CD4-positive, alpha-beta memory T cell (primary cell): ENCODE data around the gene KIF4A. TPM values are rescaled to one million over a fixed set of nuclear protein-coding genes. Genes with fewer than 3 reads are reported as not detected.
"Not testable (repeated sequence)": the region's sequence is repeated elsewhere in the genome, so short reads cannot be mapped to it uniquely, and the experiment has no call there.

Experiments
- CTCF ChIA-PET: fragments of 350-600 bp; sonication (Branson Sonifier 250); formaldehyde crosslinking; loops from one replicate; lab custom pipeline; 2021; ENCODE audit warnings: inconsistent platforms; ENCODE audit not compliant: partially characterized antibody; lab: Charles Lee
- POLR2A ChIA-PET: fragments of 350-600 bp; sonication (Branson Sonifier 250); formaldehyde crosslinking; loops from one replicate; lab custom pipeline; 2021; ENCODE audit not compliant: partially characterized antibody; lab: Charles Lee
- DNase-seq, 5 donors: peaks; one replicate each; pipeline versions ENCODE4 v3.0.0 to v3.0.0-alpha.2; 2020 to 2022; ENCODE audit warnings: mixed read lengths in 1 of 5
- H3K27ac ChIP-seq: one replicate; pipeline ENCODE4 v1.7.0; 2013; ENCODE audit warnings: low read depth, low read length
- H3K27me3 ChIP-seq: 2 replicates; pipeline ENCODE4 v1.7.0; 2013; ENCODE audit warnings: mild to moderate bottlenecking, low read length, moderate library complexity; ENCODE audit not compliant: insufficient read depth
- H3K36me3 ChIP-seq: 2 replicates; pipeline ENCODE4 v1.7.0; 2013; ENCODE audit warnings: mild to moderate bottlenecking, low read length, moderate library complexity; ENCODE audit not compliant: insufficient read depth
- H3K4me1 ChIP-seq: 2 replicates; pipeline ENCODE4 v1.7.0; 2013; ENCODE audit warnings: mild to moderate bottlenecking, low read length, moderate library complexity; ENCODE audit not compliant: insufficient read depth
- H3K4me3 ChIP-seq, 2 donors: one replicate each; pipeline ENCODE4 v1.7.0; 2013; ENCODE audit warnings: low read length in 2 of 2, mild to moderate bottlenecking in 1 of 2
- H3K9me3 ChIP-seq, 2 donors: one replicate each; pipeline ENCODE4 v1.7.0; 2013; ENCODE audit warnings: low read length in 2 of 2, control low read depth in 1 of 2; ENCODE audit not compliant: control insufficient read depth in 1 of 2
- H3K27ac Mint-ChIP-seq, 7 donors: one replicate each; pipeline ENCODE4 v1.8.0; 2020 to 2021; ENCODE audit warnings: mixed read lengths in 7 of 7, mild to moderate bottlenecking in 6 of 7, inconsistent platforms in 3 of 7, moderate library complexity in 3 of 7
- H3K27me3 Mint-ChIP-seq, 2 donors: one replicate each; pipeline ENCODE4 v1.8.0; 2020 to 2021; ENCODE audit warnings: mixed read lengths in 2 of 2
- H3K36me3 Mint-ChIP-seq, 2 donors: one replicate each; pipeline ENCODE4 v1.8.0; 2020 to 2021; ENCODE audit warnings: mixed read lengths in 2 of 2, inconsistent platforms in 1 of 2, mild to moderate bottlenecking in 1 of 2
- H3K4me1 Mint-ChIP-seq, 4 donors: one replicate each; pipeline ENCODE4 v1.8.0; 2020 to 2021; ENCODE audit warnings: mixed read lengths in 4 of 4, mild to moderate bottlenecking in 1 of 4
- H3K4me3 Mint-ChIP-seq, 8 donors: one replicate each; pipeline ENCODE4 v1.8.0; 2020 to 2021; ENCODE audit warnings: mixed read lengths in 8 of 8, mild to moderate bottlenecking in 7 of 8, moderate library complexity in 6 of 8, inconsistent platforms in 3 of 8
- H3K9me3 Mint-ChIP-seq, 8 donors: one replicate each; pipeline ENCODE4 v1.8.0; 2020 to 2021; ENCODE audit warnings: mixed read lengths in 8 of 8, mild to moderate bottlenecking in 5 of 8, inconsistent platforms in 3 of 8, moderate library complexity in 1 of 8
- intact Hi-C: fragments of 100-400 bp; cut with micrococcal nuclease; formaldehyde crosslinking; loops from one replicate; pipeline ENCODE4 v1.15.1; 2023
- polyA plus RNA-seq, 2 donors: library from polyadenylated mRNA; unstranded; fragments of 300-500 nt; fragmentation: Illumina TruSeq; gene quantifications; one replicate each; pipeline ENCODE4 v1.2.3, GENCODE V29; 2021
- total RNA-seq, 2 experiments: library from RNA; stranded (reverse); gene quantifications; one replicate each; pipeline ENCODE4 v1.2.3, GENCODE V29; 2021

KIF4A gene
- total and polyA plus RNA-seq, 4 experiments from 2014 or later: 0.08 to 0.17 TPM; not detected in 2

GRCh38 chrX:70331161-70331560 lies 41.3 kb downstream of the KIF4A start:
- ChIA-PET POLR2A (no interaction called here), CTCF (no interaction called here)

GRCh38 chrX:70332600-70332999 lies 42.7 kb downstream of the KIF4A start:
- Histone ChIP-seq H3K4me1 (no peaks in the 10 kb centered on the region), H3K27ac (no peak overlapping the region), H3K4me3 (no peak overlapping the region), H3K27me3 (no peaks in the 10 kb centered on the region), H3K9me3 (no peaks in the 10 kb centered on the region), H3K36me3 (no peaks in the 10 kb centered on the region)
- DNase-seq: no peak
- Mint-ChIP-seq H3K27me3 (no peaks in the 10 kb centered on the region), H3K9me3 (peaks cover 0 to 2% (median 0%) of the 10 kb centered on the region in 8 donors), H3K36me3 (no peaks in the 10 kb centered on the region), H3K4me3 (no peak overlapping the region), H3K4me1 (peaks cover 0 to 2% (median 0%) of the 10 kb centered on the region in 4 donors), H3K27ac (no peak overlapping the region)
- intact Hi-C loops: no loop called here
- ChIA-PET POLR2A (no interaction called here), CTCF (no interaction called here)

More at GRCh38 chrX:70331161-70331560, 41.3 kb downstream of the KIF4A start:
- peaks cover 0 to 2% (median 0%) of the 10 kb centered on the region in 4 donors for H3K4me1 Mint-ChIP-seq
- Histone ChIP-seq H3K4me3 (no peak overlapping the region), H3K4me1 (no peaks in the 10 kb centered on the region), H3K36me3 (no peaks in the 10 kb centered on the region), H3K27ac (no peak overlapping the region), H3K9me3 (no peaks in the 10 kb centered on the region), H3K27me3 (no peaks in the 10 kb centered on the region)
- no peak overlapping the region for H3K27ac Mint-ChIP-seq
- H3K27me3 Mint-ChIP-seq: no peaks in the 10 kb centered on the region
- no peaks in the 10 kb centered on the region for H3K36me3 Mint-ChIP-seq
- H3K9me3 Mint-ChIP-seq: peaks cover 0 to 2% (median 0%) of the 10 kb centered on the region in 8 donors
- no peak overlapping the region for H3K4me3 Mint-ChIP-seq
- intact Hi-C loops: no loop called here
- no peak for DNase-seq

- no peaks in the 10 kb centered on the region for H3K9me3 ChIP-seq
- no peaks in the 10 kb centered on the region for H3K36me3 ChIP-seq
- H3K27me3 Mint-ChIP-seq: no peaks in the 10 kb centered on the region
- H3K4me3 ChIP-seq: no peak overlapping the region
- no peak overlapping the region for H3K4me3 Mint-ChIP-seq
- peaks cover 0 to 2% (median 0%) of the 10 kb centered on the region in 8 donors for H3K9me3 Mint-ChIP-seq
- ChIA-PET POLR2A (no interaction called here), CTCF (no interaction called here)
- H3K4me1 ChIP-seq: no peaks in the 10 kb centered on the region
- no peaks in the 10 kb centered on the region for H3K27me3 ChIP-seq
- H3K27ac ChIP-seq: no peak overlapping the region
- intact Hi-C loops: no loop called here
- no peaks in the 10 kb centered on the region for H3K36me3 Mint-ChIP-seq
- no peak for DNase-seq
- no peak overlapping the region for H3K27ac Mint-ChIP-seq
- peaks cover 0 to 2% (median 0%) of the 10 kb centered on the region in 4 donors for H3K4me1 Mint-ChIP-seq
These were observed 46.9 kb downstream of the KIF4A start for GRCh38 chrX:70336767-70337166.

DNA sequence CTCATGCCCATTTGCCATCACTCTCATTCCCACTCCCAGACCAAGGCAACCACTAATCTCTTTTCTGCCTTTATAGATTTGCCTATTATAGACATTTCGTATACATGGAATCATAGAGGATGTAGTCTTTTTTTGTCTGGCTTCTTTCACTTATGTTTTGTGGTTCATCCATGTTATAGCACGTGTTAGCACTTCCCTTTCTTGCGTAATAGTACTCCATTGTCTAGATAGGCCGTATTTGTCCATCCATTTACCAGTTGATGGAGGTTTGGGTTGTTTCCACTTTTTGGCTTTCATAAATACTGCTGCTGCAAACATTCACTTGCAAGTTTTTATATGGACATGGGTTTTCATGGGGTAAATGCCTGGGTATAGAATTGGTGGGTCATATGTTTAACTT lies 48.4 kb downstream of the KIF4A start:
- intact Hi-C loops: no loop called here
- Histone ChIP-seq H3K9me3 (no peaks in the 10 kb centered on the region), H3K27me3 (no peaks in the 10 kb centered on the region), H3K4me1 (no peaks in the 10 kb centered on the region), H3K27ac (no peak overlapping the region), H3K36me3 (no peaks in the 10 kb centered on the region), H3K4me3 (no peak overlapping the region)
- ChIA-PET POLR2A (no interaction called here), CTCF (no interaction called here)
- Mint-ChIP-seq H3K9me3 (peaks cover 0 to 2% (median 0%) of the 10 kb centered on the region in 8 donors), H3K4me1 (no peaks in the 10 kb centered on the region), H3K27ac (no peak overlapping the region), H3K27me3 (no peaks in the 10 kb centered on the region), H3K36me3 (no peaks in the 10 kb centered on the region), H3K4me3 (no peak overlapping the region)
- DNase-seq: no peak

DNA sequence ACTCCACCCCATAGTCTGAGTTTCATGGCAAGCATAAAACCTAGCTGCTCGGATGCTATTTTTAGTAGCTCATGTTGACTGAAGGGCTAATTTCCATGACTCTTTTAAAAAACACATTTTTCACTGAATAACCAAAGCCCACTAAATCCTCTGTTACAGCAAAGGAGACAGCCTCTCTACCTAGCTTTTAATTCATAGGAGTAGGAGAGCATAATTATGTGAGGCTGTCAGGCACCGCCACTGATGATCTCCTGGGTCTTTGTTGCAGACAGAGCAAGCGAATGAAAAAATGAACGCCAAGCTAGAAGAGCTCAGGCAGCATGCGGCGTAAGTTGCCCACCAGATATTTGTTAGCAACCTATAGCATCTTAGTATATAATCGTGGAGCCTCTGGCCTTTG lies 53.5 kb downstream of the KIF4A start:
- H3K27me3 Mint-ChIP-seq: no peaks in the 10 kb centered on the region
- Histone ChIP-seq H3K4me3 (no peak overlapping the region), H3K9me3 (no peaks in the 10 kb centered on the region), H3K36me3 (no peaks in the 10 kb centered on the region), H3K27ac (no peak overlapping the region), H3K4me1 (no peaks in the 10 kb centered on the region), H3K27me3 (no peaks in the 10 kb centered on the region)
- no peak overlapping the region for H3K4me3 Mint-ChIP-seq
- ChIA-PET CTCF (no interaction called here), POLR2A (no interaction called here)
- no peaks in the 10 kb centered on the region for H3K36me3 Mint-ChIP-seq
- H3K27ac Mint-ChIP-seq: no peak overlapping the region
- no peaks in the 10 kb centered on the region for H3K4me1 Mint-ChIP-seq
- intact Hi-C loops: no loop called here
- H3K9me3 Mint-ChIP-seq: peaks cover 0 to 6% (median 0%) of the 10 kb centered on the region in 8 donors
- no peak for DNase-seq

- H3K4me3 ChIP-seq: no peak overlapping the region
- no peaks in the 10 kb centered on the region for H3K36me3 ChIP-seq
- Mint-ChIP-seq H3K27me3 (no peaks in the 10 kb centered on the region), H3K4me3 (no peak overlapping the region), H3K9me3 (peaks cover 0 to 11% (median 0%) of the 10 kb centered on the region in 8 donors), H3K4me1 (no peaks in the 10 kb centered on the region), H3K27ac (no peak overlapping the region), H3K36me3 (no peaks in the 10 kb centered on the region)
- ChIA-PET CTCF (no interaction called here), POLR2A (no interaction called here)
- H3K27me3 ChIP-seq: no peaks in the 10 kb centered on the region
- intact Hi-C loops: no loop called here
- H3K27ac ChIP-seq: no peak overlapping the region
- no peaks in the 10 kb centered on the region for H3K4me1 ChIP-seq
- no peaks in the 10 kb centered on the region for H3K9me3 ChIP-seq
- no peak for DNase-seq
These were observed 56.6 kb downstream of the KIF4A start for GRCh38 chrX:70346418-70347070.

- POLR2A ChIA-PET, intact Hi-C loops, H3K4me1 Mint-ChIP-seq, H3K27ac ChIP-seq, H3K27me3 ChIP-seq, H3K4me3 Mint-ChIP-seq, CTCF ChIA-PET, H3K27ac Mint-ChIP-seq, H3K4me1 ChIP-seq, H3K36me3 ChIP-seq, H3K4me3 ChIP-seq, DNase-seq, H3K9me3 ChIP-seq, H3K27me3 Mint-ChIP-seq, H3K36me3 Mint-ChIP-seq: not testable (repeated sequence)
- peaks cover 0 to 11% (median 0%) of the 10 kb centered on the region in 8 donors for H3K9me3 Mint-ChIP-seq
These were observed 58.9 kb downstream of the KIF4A start for GRCh38 chrX:70348825-70349224.
